ENCODE data around the gene CBARP. TPM values are rescaled to one million over a fixed set of nuclear protein-coding genes. Genes with fewer than 3 reads are reported as not detected.

The CBARP gene
- total and polyA plus RNA-seq, 9 of the 15 experiments (the other 6 are each of a cell fraction or from before 2014, with no cell fraction given) = 0.03 to 8.9 (median 1.2) TPM; not detected in 1

- no peak for TF ChIP-seq MGA (IDR thresholded peaks at IDR 0.05)
- 0 out of 2 replicates have a peak, but pooled peaks have one; percentile 44 for TF ChIP-seq ATF4 (CRISPR knock-in tag; IDR thresholded peaks at IDR 0.05)
- TF ChIP-seq ZNF77 (CRISPR knock-in tag; IDR thresholded peaks at IDR 0.05) = no peak
- TF ChIP-seq SMAD3 (CRISPR knock-in tag; conservative IDR thresholded peaks at IDR 0.05) = peak; percentile 68; the same call in 1 of the 2 replicates
- TF ChIP-seq SIN3B (IDR thresholded peaks at IDR 0.05; ENCODE audit: low read depth) = peak; percentile 76
- peak; percentile 73 for TF ChIP-seq L3MBTL2 (IDR thresholded peaks at IDR 0.05)
- TF ChIP-seq FOXJ3 (CRISPR knock-in tag; IDR thresholded peaks at IDR 0.05) = no peak
- TF ChIP-seq ZNF395 (CRISPR knock-in tag; IDR thresholded peaks at IDR 0.05) = no peak
- TF ChIP-seq CTCFL (IDR thresholded peaks at IDR 0.05; ENCODE audit: borderline replicate concordance, insufficient read depth, low read depth, low read length, poor library complexity, severe bottlenecking) = peak; percentile 67
Measured at GRCh38 chr19:1239796-1240737, 2.3 kb upstream of the CBARP start (continued).

Data from K562 (cell line).